ENCODE data around the gene LPIN2.
"Not testable (repeated sequence)": the region's sequence is repeated elsewhere in the genome, so short reads cannot be mapped to it uniquely, and the experiment has no call there.

LPIN2 gene

DNA sequence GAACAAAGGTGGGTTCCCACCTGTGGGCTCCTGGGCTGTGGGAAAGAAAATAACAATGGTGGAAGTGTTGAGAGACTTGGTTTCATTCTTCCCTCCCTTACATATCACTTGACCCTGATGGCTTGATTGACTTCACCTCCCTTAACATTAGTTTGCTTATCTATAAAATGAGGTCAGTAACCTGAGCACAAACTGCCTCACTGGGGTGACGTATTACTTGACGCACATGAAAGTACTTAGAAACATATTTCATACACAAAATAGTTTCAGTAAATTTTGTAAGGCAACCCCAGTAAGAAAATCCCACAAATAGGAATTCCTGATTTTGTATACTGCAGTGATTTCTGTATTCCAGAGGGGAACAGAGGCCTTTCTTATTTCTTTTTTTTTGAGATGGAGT is 29.4 kb upstream of the LPIN2 start:
- DNase-seq (ENCODE audit: low read depth) = no peak

DNA sequence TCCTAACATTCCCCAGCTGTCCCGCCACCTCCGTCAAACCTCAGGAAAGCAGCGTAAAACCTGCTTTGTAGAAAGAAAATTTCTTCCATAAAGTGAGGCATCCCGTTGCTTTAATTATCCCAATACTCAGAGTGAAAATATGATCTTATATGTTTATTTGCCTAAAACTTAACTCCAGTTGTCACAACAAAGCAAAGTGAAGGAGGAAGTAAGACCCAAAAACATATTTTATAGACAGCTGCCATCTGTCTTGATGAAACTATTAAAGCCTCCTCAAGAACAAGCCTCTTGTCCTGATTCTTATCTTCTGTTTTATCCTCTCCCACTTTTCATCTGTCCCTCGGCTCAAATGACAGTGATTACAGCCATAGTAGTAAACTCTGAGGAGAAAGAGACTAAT is 28.9 kb upstream of the LPIN2 start:
- no peak for DNase-seq (ENCODE audit: low read depth)

DNA sequence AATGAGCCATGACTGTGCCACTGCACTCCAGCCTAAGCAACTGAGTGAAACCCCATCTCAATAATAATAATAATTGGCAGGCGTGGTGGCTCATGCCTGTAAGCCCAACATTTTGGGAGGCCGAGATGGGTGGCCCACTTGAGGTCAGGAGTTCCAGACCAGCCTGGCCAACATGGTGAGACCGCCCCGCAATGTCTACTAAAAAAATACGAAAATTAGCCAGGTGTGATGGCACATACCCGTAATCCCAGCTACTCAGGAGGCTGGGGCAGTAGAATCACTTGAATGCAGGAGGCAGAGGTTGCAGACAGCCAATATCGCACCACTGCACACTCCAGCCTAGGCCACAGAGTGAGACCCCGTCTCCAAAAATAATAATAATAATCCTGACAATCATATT is 27.9 kb upstream of the LPIN2 start:
- no peak for DNase-seq (ENCODE audit: low read depth)

DNA sequence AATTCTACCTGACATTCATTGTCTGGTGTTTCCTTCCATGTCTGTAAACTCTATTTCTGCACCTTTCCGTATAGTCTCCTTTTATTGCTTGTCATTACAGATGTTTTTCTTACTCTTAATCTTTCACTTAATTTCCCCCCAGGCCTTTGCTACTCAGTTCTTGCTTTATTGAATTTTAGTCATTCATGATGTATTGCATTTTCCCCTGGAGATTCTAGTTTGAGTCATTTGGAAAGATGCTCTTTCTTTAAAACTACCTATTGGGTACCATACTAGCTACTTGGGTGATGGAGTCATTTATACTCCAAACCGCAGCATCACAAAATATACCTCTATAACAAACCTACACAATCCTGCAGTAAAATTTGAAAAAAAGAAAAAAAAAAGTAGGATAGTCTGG is 27.2 kb upstream of the LPIN2 start:
- DNase-seq (ENCODE audit: low read depth) = no peak

DNA sequence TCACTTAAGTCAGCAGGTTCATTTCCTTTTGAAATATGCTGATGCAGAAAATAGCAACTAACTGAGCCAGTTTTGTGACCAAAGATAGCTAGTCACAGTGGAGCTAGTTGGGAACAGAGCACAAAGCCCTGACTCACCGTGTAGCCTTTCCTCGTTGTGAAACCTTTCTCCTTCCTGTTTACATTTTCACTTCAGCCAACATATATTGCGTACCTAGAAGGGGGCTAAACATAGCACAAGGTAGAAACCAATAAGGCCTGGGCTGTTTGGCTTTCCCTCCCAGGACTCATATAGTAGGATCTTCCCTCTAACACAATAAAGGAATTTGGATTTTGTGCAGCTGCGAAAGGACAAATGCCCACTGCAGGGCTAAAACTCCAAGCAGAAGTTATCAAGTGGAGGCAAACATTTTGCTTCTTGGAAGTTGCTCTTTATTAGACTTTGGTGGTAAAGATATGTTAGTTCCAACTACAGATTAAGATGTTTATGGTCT is 24.5 kb upstream of the LPIN2 start:
- DNase-seq (ENCODE audit: low read depth) = peak; percentile 66

DNA sequence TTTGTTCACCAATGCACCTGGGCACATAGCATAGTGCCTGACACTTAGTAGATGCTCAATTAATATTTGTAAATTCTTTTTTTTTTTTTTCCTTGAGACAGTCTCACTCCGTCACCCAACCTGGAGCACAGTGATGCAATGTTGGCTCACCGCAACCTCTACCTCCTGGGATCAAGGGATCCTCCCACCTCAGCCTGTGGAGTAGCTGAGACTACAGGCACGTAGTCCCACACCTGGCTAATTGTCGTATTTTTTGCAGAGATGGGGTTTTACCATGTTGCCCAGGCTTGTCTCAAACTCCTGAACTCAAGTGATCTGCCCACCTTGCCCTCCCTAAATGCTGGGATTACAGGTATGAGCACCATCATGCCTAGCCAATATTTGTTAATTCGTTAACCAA is 23.2 kb upstream of the LPIN2 start:
- no peak for DNase-seq (ENCODE audit: low read depth)

DNA sequence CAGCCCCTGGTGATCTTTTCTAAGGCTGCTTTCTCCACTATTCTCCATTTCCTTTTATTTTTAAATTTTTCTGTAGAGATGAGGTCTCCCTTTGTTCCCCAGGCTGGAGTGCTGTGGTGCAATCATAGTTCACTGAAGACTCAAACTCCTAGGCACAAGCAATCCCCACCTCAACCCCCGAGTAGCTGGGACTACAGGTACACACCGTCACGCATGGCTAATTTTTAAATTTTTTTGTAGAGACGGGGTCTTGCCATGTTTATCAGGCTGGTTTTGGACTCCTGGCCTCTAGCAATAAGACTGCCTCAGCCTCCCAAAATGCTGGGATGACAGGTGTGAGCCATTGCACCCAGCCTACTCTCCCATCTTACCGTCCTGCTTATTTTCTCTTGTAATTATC is 22.7 kb upstream of the LPIN2 start:
- no peak for DNase-seq (ENCODE audit: low read depth)

DNA sequence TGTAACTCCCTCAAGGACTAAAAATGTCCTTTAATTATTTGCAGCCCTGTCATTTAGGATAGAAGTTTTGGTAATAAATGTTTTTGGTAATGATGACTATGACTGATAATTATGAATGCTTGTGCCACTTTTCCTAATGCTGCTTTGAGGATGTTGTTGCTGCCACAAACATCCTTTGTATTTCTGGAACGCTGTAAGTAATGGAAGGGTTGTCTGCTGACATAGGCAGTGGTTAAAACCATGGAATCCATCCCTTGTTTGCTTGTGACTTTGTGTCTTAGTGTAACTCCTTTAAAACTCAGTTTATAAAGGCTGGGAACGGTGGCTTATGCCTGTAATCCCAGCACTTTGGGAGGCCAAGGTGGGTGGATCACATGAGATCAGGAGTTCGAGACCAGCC is 19.8 kb upstream of the LPIN2 start:
- no peak for DNase-seq (ENCODE audit: low read depth)

DNA sequence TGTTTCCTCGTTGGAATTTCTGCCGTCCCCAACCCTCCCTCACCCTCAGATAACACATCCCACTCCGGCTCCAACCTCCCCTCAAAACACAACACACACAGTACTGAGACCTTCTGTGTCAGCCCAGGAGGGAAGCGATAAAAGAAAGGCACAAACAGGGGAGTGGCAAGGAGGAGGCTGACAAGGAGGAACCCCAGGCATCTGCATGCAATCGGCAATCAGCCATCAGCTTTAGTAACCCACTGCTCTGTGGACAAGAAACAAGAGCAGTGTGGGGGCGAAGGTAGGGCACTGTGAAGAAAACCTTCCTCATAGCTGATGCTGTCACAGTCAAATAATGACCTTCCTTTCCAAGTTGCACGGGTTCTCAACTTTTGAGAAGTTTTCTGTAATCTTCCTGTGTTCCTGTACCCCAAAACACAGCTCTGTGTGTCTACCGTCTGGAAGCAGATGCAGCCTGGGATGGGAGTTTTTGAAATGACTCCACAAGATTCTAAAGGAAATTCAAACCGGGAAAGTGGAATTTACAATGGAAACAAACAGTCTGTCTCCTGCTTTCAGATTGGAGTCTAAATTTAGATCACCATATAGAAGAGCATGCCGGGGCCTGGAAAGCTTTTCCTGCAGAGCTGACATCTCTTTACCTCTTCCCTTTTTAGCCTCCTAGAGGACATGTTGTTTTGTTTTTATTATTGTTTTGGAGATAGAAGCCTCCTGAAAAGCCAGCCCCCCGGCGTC is 16.4 kb upstream of the LPIN2 start:
- DNase-seq (ENCODE audit: low read depth) = no peak

DNA sequence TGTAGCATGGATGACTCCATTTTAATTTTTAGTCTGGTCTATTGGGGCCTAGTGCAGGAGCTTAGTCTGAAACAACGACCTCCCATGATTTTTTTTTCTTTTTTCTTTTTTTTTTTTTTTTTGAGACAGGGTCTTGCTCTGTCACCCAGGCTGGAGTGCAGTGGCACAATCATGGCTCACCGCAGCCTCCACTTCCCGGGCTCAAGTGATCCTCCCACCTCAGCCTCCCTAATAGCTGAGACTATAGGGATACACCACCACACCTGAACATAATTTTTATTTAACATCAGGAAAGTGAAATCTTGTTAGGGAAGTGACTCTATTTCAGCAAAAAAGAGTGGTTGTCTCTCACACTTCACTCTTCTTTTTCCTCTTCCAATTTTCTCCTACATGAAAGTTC is 15.2 kb upstream of the LPIN2 start:
- not testable (repeated sequence) for DNase-seq (ENCODE audit: low read depth)

DNA sequence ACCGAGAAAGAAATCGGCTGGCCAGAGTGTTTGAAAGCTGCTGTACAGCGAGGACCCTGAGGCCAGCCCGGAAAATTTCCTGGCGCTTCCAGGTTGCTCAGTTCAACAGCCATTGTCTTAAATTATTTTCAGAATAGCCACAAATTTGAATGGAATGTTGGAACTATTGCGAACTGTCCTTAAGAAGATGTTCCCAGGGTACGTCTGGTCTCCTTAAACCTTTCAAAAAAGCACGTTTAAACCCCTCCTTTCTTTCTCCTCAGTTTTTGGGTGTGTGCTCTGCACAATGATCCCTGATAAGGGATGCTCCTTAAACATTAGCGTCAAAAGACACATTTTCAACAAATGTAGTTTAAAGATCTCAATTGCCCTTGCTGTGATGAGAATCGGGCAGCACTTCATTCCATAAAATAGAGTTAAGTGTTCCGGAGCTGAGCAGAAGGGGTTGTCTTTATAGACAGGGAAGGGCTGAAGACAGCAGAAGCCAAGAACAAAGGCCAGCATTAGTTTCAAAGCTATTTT is 14.5 kb upstream of the LPIN2 start:
- no peak for DNase-seq (ENCODE audit: low read depth)

DNA sequence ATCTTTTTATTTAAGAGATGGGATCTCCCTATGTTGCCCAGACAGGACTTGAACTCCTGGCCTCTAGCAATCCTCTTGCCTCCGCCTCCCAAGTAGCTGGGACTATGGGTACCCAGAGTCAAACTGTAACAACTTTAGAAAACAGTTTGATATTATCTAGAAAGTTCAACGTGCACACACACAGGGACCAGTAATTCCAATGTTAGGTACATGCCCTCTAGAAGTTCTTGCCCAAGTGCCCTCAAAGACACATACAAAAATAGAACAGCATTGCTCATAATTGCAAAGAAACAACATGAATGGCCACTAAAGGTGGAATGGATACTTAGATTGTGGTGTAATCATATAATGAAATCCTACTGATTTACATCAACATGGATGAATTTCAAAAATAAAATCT is 12.6 kb upstream of the LPIN2 start:
- DNase-seq (ENCODE audit: low read depth) = no peak

DNA sequence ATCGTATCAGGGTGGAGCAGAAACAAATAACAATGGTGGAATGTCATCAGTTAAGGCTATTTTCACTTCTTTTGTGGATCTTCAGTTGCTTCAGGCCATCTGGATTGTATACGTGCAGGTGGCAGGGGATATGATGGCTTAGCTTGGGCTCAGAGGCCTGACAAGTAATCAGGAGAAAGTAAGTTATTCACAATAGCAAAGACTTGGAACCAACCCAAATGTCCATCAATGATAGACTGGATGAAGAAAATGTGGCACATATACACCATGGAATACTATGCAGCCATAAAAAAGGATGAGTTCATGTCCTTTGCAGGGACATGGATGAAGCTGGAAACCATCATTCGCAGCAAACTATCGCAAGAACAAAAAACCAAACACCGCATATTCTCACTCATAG is 10.7 kb upstream of the LPIN2 start:
- not testable (repeated sequence) for DNase-seq (ENCODE audit: low read depth)

DNA sequence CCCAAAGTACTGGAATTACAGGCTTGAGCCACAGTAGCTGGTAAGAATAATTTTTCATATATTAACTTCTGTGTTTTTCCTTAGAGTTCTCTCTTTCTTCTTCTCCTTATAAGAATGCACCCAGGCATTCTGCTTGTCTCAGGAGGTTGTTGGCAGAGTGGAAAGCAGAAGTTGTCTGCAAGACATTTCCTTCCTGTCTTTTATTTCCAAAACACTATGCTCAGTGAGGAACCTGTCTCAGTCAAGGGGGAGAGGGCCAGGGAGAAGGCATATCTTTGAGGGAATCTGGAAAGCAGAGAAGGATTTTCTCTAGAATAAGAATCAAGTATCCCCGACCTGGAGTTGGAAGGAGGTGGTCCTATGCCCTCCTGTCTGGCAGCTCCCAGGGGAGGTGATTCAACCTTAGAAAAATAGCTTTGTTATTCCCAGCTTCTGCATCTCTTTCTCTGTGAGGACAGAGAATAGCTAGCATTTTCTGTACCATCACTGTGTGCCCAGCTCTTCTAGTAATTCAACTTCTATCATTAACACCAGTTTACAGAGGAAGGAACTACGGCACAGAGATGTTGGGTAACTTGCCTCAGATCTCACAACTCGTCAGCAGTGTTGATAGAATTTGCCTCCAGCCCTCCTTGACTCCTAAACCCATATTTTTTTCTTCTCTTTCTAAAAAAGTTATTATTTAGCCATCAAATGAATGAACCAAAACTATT is 3.8 kb upstream of the LPIN2 start:
- DNase-seq (ENCODE audit: low read depth) = no peak

DNA sequence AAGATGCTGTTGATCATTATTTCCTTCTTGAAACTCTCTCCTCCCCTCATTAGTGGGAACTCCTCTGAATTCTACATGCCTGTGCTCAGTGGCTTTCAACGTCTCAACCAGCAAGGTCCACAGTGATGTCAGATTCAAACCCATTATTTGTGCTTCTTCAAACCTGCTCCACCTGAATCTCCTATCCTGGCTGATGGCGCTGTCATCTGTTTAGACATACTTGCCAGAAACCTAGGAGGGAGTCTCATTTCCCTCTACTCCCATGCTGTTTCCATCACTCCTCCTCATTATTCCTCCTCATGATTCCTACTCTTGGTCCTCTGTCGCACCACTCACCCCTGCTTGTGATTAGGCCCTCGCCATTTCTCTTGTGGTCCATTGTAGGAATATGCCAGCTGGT is 2.9 kb upstream of the LPIN2 start:
- no peak for DNase-seq (ENCODE audit: low read depth)

DNA sequence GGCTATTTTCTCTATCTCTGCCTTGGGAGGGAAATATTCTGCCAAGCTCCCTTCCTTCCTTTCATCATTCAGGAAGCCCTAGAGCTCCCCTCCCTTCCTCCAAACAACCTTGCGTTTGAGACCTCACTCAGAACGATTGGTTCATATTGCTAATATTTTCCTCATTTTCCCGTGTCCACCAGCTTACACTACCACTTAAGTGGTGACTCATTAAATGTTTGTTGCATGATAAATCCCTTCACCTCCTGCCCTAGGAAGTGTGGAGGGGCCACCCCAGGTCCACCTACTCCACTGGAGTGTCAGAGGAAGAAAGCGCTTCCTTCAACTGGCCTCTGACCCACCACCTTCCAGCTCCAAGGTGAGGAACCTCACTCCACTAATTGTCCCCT is 2.3 kb upstream of the LPIN2 start:
- DNase-seq (ENCODE audit: low read depth) = peak; percentile 62

DNA sequence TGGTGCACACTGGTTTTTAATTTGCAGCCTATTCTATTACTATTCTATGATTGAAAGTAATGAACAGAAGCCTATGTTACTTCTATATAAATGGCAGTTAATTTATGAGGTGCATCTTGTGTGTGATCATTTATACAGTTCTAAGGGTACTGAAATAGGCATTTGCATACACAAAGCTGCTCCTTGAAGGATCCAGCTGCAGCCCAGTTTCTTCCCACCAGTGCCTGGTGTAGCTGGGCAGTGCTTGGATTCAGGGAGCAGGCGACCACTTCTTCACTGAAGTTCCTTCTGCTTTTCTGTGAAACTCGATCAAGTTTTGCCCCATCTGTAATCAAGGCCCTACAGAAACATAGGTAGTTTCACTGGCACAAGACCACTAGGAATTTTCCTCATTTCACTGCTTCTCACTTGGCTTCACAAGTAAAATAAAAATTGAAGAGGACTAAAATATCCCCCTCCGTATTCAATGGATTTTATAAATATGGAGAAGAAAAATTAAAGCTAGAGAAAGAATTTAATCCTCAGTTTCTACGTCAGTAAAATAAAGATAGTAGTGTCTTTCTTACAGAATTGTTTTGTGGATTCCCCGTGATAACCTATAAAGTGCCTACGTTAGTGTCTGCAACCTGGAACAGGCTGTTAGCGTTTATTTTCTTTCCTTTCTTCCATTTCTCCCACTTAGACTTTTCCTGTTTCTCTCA is 1.7 kb upstream of the LPIN2 start:
- no peak for DNase-seq (ENCODE audit: low read depth)

DNA sequence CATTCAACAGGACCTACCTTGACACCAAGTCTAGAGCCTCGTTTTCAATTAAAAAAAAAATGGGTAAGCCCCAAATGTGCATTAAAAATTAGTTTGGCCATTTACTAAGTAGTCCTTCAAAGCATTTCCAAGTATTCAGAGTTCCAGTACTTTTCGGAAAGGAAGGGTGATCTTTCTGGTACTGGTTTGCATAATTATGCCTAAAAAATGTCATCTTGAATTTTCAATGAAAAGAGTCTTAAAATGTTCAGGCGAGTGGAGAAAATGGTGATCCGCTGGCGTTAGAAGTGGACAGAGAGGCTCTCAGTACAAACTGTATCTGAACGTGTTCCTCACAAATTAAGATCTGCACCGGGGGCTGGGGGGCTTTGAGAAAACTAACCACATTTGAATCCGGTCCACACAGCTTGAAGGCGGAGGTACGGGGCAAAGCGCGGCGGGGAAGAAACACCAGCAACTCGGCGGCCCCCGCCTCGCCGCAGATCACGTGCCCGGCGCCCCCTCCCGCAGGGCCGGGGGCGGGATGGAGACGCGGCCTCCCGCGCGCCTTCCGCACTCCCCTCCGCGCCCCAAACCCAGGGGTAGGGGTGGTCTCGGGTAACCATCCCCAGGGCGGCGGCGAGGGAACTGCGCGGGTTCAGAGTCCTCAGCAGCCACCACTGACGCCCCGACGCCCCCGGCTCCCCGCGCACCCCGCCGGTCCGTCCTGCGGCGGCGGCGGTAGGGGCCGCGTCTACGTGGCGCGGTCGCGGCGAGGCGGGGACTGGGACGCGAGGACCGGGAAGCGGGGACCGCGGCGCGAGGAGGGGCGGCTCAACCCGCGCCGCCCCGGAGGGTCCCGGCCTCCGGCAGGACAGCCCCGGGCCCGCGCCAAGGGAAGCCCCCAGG is 564 bp downstream of the LPIN2 start:
- no peak for DNase-seq (ENCODE audit: low read depth)

DNA sequence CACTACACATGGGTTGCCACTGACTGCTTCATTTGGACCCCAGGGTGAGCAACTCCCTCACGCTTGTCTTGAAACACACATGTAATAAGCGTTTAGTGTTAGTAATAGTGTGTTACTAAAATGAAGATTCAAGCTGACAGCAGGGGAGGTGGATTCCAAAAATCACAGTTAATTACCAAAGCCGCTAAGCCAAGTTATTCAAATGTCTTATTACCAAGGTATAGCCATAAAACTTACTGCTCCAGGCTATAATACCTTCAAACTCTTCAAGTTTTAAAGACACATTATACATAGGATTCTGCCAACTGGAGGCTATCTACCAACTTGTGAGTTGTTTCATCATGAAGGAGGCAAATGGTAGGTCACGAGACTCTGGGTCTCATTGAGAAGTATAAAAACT is 2.9 kb downstream of the LPIN2 start:
- no peak for DNase-seq (ENCODE audit: low read depth)

DNA sequence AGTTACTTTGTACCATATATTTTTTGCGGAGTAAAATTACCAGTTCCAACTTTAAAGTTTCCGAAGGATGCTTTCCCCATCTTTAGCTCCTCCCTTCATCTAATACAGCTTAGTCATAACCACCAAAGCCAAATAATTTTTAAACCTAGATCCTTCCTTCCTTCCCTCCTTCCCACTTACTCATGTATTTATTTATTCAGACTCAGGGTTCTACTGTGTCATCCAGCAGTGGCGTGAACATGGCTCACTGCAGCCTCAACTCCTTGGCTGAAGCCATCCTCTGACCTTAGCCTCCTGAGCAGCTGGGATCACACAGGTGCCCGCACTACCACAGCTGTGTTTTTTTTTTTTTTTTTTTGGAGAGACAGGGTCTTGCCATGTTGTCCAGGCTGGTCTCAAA is 4.4 kb downstream of the LPIN2 start:
- DNase-seq (ENCODE audit: low read depth) = peak; percentile 60

DNA sequence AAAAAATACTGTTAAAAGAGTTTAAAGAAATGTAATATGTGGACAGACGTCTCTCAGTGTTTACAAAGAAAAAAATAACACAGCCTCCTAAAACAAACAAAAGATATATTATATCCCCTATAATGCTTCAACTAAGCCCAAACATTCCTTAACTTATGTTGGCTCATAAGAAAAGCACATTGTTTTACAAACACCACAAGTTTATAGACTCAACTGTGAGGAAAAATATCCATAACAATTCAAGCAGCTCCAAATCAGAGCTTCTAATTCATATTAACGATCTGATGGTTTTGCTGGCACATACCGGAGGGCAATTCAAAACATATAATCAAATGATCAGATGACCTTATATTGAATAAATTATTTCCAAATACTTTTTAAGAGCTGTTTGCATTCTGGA is 5.5 kb downstream of the LPIN2 start:
- DNase-seq (ENCODE audit: low read depth) = no peak

DNA sequence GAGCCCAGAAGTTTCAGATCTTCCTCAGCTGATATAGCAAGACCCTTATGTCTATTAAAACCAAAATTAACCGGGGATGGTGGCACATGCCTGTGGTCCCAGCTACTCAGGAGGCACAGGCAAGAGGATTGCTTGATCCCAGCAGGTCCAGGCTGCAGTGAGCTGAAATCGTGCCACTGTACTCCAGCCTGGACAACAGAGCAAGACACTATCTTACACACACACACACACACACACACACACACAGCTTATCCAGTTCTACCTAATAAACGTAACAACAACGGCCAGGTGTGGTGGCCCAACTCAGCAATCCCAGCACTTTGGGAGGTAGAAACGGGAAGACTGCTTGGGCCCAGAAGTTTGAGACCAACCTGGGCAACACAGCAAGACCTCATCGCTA is 7.5 kb downstream of the LPIN2 start:
- no peak for DNase-seq (ENCODE audit: low read depth)

Data from non-pigmented ciliary epithelial cell (primary cell).